ENCODE data around the gene LPCAT1.

Gene LPCAT1

DNA sequence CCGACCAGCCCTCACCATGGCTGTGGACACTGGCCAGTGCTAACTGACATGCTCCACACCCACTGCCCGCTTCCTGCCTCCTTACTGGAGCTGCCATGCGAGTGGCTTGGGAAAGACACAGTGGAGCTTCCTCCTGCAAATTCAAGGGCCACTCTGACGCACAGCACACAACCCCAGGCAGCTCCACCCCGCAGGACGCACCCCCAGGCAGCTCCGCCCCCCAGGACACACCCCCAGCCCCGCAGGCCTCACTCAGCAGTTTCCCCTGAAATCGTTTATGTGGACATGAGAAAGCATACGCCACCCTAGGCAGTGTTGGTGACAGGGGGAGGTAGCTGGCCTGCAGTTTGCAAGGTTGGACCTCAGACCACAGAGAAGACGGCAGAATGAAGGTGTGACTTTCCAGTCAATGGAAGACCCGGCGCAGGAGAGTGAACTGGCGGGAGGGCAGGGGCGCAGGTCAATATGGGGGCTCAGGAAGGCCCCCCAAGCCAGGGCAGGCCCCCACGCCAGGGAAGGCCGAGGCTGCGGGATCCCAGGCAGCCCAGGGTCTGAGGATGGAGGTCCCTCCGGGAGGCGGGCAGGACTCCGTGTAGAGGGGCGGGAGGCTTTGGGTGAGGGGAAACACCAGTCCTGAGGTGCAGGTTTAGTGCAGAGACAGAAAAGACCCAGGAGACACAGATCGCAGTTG lies 21.6 kb downstream of the LPCAT1 start:
- no peak overlapping the region for H3K4me3 ChIP-seq (ENCODE audit: low read depth, low read length)
- no peak for DNase-seq (ENCODE audit: low read depth)

DNA sequence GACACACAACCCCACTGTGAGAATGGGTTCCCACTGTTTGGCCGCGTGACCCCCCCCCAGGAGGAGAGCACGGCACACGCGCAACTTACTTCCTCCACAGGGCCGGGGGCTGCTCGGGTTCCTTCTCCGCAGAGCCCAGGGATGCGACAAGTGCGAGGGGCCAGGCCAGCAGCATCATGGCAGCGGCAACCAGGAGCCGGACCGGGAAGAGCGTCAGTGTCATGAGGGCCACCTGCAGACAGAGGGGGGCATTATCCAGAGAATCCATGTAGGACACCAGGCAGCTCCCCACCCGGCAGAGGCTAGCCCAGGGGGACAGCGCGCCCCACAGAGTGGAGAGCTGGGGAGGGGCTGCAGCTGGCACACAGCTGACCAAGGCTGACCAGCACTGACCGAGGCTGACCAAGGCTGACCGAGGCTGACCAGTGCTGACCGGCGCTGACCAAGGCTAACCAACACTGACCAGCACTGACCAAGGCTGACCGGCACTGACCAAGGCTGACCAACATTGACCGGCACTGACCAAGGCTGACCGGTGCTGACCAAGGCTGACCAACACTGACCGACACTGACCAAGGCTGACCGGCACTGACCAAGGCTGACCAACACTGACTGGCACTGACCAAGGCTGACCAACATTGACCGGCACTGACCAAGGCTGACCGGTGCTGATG lies 22.3 kb downstream of the LPCAT1 start:
- no peak for DNase-seq (ENCODE audit: low read depth)
- H3K4me3 ChIP-seq (ENCODE audit: low read depth, low read length), result no peak overlapping the region

DNA sequence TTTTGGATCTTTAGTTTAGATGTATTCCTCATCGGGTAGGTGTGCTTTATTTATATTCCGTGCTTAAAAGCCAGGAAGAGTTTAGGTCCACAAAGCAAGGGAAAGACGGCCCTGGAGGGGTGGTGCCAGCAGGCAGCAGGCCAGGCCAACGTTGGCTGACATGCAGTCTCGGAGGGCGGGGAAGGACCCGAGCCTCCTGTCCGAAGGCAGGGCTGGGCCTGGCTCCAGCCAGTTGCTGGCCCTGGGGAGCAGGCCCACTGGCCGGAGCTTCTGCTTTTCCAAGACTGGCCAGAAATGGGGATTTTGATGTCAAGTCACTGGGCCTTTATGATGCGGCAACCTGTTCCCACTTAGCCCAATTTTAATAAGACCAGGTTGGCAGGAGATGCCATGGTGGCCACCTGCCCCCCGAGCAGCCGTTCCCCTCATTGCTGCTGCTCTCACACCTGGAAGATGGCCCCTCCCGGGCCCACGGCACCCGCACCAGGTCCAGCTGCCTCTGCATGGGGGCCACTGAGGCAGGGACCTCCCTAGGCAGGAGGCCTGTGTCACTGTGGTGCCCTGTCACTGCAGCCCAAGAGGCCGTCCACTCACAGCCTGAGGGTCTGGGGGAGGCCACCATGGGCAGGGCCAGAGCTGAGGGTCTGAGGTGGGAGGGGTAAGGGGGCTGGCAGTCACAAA lies 23.2 kb downstream of the LPCAT1 start:
- DNase-seq (ENCODE audit: low read depth), result no peak
- H3K4me3 ChIP-seq (ENCODE audit: low read depth, low read length), result no peak overlapping the region

DNA sequence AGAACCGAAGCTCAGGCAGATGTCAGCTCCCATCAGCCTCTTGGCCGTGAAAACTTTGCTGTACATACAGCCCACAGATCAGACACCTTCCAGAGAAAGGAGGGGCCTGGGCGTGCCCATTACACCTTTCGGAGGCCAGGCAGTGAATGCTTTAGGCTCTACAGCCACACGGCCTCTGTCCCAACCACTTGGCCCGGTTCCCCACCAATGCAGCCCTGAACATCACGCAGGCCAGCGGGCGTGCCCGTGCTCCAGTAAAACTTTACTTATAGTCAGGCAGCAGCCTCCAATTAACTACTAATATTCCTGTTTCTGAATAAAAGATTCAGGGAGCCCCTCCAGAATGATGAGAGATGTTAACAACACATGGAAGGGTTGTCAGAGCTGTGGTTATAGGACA lies 23.9 kb downstream of the LPCAT1 start:
- H3K4me3 ChIP-seq (ENCODE audit: low read depth, low read length), result no peak overlapping the region
- DNase-seq (ENCODE audit: low read depth), result no peak

GRCh38 chr5:1498623-1499416 lies 24.9 kb downstream of the LPCAT1 start:
- DNase-seq (ENCODE audit: low read depth), result no peak

DNA sequence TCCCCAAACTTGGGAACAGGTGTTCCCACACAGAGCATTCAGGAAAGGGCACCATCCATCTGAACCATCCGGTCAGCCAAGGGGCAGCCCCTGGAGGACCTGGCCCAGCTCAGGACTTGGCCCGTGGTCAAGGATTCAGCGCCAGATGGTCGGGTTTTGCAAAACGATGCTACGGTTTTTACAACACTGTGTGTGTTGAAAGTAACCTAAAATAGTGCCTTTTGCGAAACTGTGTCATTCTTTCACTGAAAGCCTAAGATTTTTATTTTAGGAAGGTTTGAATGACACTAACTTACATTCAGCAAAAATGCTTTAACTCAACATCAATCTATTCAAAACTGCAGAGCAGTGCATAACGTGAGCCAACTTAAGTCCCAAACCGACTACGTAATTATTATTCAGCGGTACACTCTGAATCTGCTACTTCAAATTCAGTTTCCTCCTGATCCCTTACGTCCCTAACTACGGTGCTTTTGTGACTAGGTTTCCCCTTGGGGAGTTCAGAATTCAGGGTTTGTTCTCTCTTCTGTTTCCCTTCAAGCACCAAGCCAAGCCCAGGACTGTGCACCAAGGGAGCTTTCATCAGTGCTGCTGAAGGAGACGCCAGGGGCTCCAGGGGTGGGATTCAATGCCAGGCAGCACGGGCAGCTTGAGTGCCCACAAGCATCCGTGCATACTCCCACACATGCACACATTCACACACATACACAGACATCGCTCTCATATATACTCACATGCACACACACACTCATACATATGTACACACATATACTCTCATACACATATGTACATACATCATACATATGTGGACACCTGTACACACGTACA lies 25.8 kb downstream of the LPCAT1 start:
- no peak for DNase-seq (ENCODE audit: low read depth)

More at GRCh38 chr5:1498623-1499416, 24.9 kb downstream of the LPCAT1 start:
- no peak overlapping the region for H3K4me3 ChIP-seq (ENCODE audit: low read depth, low read length)

GRCh38 chr5:1497242-1497777 lies 26.4 kb downstream of the LPCAT1 start:
- H3K4me3 ChIP-seq (ENCODE audit: low read depth, low read length), result no peak overlapping the region
- no peak for DNase-seq (ENCODE audit: low read depth)

More for the DNA sequence above, 25.8 kb downstream of the LPCAT1 start:
- H3K4me3 ChIP-seq (ENCODE audit: low read depth, low read length), result no peak overlapping the region

DNA sequence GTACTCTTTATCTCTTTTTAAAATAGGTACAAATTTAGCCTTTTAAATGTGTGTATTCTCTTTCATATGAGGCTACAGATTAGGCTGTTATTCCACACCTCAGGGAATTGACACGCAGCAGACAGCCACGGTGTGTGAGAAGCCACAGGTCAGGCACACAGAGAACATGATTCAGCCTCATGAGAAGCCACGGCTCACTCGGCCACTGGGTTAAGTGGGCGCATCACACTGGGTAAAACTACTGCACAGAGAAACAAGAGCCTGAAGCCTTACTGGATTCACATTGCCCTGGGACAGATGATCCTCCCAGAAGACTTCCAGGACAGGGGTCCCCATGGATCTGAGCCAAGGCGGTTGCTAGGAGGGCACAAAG lies 28.2 kb downstream of the LPCAT1 start:
- no peak overlapping the region for H3K4me3 ChIP-seq (ENCODE audit: low read depth, low read length)
- no peak for DNase-seq (ENCODE audit: low read depth)

DNA sequence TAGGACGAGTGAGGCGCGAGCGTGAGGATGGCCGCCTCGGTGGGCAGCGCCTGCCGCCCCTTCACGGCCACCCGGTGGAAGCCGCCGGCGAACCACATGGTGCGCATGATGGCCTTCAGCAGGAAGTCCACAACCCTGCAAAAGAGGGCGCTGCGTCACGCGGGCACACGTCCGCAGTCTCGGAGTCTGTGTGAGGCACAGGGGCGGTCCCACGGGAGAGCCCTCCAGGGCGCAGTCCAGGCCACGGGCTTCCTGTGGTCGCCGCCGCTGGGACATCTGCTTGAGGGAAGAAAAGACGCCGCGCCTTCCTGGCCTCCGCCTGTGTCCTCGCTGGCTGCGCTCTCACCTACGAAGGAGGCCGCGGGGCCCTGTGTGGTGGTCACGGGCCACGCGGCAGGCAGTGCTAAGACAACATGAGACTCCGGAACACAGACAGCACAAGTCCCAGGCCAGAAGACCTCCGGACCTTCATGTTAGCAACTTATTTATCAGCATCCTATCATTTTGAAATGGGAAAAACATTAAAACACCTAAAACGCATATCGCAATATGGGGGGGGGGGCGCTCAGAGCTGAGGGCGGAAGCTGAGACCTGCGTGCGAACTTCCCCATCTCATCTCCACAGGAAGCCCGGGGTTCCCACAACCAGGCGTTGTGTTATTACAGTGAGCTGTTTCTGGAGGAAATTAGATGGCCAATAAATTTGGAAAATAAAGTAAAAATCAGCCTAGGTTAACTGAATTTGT lies 28.8 kb downstream of the LPCAT1 start:
- no peak overlapping the region for H3K4me3 ChIP-seq (ENCODE audit: low read depth, low read length)
- no peak for DNase-seq (ENCODE audit: low read depth)

DNA sequence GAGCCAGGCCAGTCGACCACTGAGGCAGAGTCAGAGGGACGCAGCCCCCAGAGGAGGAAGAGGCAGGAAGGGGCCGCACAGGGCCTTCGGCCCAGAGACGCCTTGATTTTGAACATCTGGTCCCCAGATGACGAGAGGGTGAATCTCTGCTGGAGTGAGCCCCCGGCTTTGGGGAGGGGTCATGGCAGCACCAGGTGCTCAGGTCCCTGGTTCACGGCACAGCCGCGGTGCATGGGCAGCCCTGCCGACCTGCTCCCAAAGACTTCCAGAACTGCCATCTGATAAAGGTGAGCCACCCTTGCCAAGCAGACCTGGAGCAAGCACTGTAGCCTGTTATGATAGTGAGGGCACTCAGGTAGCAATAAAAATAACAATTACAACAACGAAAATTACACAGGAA lies 29.8 kb downstream of the LPCAT1 start:
- no peak overlapping the region for H3K4me3 ChIP-seq (ENCODE audit: low read depth, low read length)
- DNase-seq (ENCODE audit: low read depth), result no peak

- no peak for DNase-seq (ENCODE audit: low read depth)
- H3K4me3 ChIP-seq (ENCODE audit: low read depth, low read length), result no peak overlapping the region
Measured at GRCh38 chr5:1493413-1493812, 30.3 kb downstream of the LPCAT1 start.

DNA sequence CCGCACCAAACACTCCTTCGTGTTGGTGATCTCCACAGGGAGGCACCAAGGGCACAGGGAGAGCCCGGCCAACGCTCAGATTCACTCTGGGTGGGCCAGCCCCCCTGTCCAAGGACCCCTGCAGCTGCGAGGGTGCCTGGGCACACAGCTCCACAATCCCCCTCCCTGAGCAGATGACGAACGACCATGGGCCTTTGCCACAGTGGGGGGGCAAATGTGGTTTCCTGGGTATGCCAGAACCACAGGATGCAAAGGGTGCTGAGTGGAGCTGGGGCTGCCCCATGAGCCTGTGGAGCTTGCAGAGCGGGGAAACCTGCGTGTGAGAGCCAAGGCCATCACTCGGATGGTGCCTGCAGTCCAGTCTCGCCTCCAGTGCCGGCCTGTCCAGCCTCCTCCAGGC lies 31.0 kb downstream of the LPCAT1 start:
- DNase-seq (ENCODE audit: low read depth), result no peak
- no peak overlapping the region for H3K4me3 ChIP-seq (ENCODE audit: low read depth, low read length)

DNA sequence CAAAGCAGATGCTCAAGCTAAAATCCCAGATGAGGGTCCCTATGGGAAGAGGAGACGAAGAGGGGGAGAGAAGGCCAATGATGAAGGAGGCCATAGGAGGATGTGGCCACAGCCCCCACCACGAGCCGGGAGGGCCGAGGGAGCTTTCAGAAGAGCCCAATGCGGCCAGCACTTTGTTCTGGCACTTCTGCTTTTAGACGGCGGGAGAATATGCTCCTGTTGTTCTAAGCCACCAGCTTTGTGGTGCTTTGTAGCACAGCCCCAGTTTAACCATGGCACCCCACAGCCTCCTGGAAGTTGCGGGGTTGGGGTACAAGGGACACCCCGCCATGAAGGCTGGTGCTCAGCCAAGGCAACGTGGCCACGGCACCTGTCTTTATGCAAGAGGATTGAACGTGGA lies 33.4 kb downstream of the LPCAT1 start:
- DNase-seq (ENCODE audit: low read depth), result no peak
- no peak overlapping the region for H3K4me3 ChIP-seq (ENCODE audit: low read depth, low read length)

GRCh38 chr5:1489754-1490153 lies 34.0 kb downstream of the LPCAT1 start:
- no peak for DNase-seq (ENCODE audit: low read depth)
- no peak overlapping the region for H3K4me3 ChIP-seq (ENCODE audit: low read depth, low read length)

DNA sequence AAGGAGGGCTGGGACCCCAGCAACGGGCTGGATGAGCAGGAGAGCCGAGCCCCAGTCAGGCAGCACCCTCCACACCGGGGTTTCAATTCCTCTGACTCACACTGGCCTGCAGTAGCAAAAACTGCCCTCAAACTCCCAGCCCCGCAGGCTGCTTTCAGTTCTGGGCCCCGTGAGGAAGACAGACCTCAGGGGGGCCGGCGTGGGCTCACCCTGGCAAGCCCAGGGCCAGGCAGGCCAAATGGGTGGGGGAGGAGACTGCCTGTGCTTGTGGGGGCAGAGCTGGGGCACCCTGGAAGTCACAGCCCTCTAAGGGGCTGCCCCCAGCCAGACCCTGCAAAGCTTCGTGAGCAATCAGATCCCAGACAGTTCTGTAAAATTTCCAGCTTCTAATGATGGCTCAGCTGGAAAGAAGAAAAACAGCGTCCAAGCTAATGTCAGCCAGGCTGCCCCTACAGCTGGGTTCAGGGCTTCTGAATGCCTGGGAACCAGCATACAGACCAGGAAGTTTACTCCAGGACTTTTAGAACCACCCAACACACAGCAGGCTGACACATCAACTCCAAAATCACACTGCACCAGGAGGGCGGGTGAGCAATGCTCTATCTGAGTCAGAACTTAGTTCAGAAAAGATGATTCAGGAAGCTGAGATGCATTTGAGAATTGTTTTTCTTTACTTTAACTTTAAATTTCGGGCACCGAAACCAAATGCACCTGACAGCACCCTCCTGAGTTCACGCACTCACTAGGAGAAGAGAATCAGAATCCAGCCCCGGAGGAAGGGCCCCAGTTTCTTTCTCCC lies 34.7 kb downstream of the LPCAT1 start:
- no peak overlapping the region for H3K4me3 ChIP-seq (ENCODE audit: low read depth, low read length)
- DNase-seq (ENCODE audit: low read depth), result peak; percentile 39

- H3K4me3 ChIP-seq (ENCODE audit: low read depth, low read length), result no peak overlapping the region
- DNase-seq (ENCODE audit: low read depth), result no peak
Measured at GRCh38 chr5:1487079-1487764, 36.5 kb downstream of the LPCAT1 start.

GRCh38 chr5:1486271-1486670 lies 37.5 kb downstream of the LPCAT1 start:
- no peak overlapping the region for H3K4me3 ChIP-seq (ENCODE audit: low read depth, low read length)
- no peak for DNase-seq (ENCODE audit: low read depth)

Data from skeletal muscle cell (primary cell).